Stimulated activated CD8-positive, alpha-beta memory T cell treated with anti-CD3 and anti-CD28 coated beads, Interleukin-12 subunit alpha, Interleukin-12 subunit beta, amount 100 ng/mL, for 1 hour (primary cell): ENCODE measurements around the gene MUC21.
"Not testable (repeated sequence)": the region's sequence is repeated elsewhere in the genome, so short reads cannot be mapped to it uniquely, and the experiment has no call there.

Source experiments
- DNase-seq: peaks from one replicate; pipeline ENCODE4 v3.0.0-alpha.2; 2020; ENCODE audit warnings: low read depth

The MUC21 gene

DNA sequence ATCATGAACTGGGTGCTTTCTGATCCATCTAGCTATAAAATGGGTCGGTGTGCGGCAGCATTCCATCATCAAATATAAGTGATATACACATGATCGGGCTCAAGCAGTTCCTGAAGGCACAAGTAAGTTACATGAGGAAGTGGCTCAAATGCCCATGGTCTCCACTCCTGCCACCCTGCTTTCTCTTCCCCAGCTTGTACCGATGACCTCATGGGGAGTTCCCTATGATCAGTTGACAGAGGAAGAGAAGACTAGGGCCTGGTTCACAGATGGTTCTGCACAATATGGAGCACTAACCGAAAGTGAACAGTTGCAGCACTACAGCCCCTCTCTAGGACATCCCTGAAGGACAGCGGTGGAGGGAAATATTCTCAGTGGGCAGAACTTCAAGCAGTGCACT, 14.3 kb upstream of the MUC21 start:
- not testable (repeated sequence) for DNase-seq

DNA sequence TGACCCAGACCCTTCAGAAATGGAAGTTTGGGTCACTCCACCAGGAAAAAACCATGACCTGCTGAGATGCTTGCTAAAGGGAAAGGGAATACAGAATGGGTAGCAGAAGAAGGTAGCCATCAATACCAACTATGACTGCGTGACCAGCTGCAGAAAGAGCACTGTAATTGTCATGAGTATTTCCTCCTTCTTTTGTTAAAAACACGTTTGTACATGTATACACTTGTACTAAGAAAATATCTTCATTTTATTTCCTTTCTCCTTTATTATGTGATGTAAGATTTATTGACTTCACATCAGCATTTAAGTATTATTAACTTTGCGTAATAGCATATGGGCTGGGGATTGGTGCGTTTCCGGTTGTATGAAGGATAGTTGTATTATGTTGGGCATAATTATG, 12.6 kb upstream of the MUC21 start:
- no peak for DNase-seq

DNA sequence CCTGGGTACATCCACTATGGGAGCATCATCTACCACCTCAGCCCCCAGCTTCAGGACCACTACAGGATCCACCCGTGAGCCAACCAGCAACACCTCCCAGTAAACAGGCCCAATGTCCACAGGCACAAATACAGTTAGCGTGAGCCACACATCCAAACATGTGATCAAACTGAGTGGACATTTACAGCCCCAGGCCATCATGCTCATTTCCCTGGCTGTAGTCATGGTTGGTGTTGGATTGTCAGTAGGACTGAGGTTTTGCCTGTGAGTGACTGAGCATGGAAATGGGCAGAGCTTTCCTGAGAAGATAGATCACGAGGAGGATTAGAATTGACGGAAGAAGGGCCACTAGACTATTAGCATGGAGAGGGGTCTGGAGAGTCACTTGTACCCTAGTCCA, 10.7 kb upstream of the MUC21 start:
- DNase-seq = no peak

DNA sequence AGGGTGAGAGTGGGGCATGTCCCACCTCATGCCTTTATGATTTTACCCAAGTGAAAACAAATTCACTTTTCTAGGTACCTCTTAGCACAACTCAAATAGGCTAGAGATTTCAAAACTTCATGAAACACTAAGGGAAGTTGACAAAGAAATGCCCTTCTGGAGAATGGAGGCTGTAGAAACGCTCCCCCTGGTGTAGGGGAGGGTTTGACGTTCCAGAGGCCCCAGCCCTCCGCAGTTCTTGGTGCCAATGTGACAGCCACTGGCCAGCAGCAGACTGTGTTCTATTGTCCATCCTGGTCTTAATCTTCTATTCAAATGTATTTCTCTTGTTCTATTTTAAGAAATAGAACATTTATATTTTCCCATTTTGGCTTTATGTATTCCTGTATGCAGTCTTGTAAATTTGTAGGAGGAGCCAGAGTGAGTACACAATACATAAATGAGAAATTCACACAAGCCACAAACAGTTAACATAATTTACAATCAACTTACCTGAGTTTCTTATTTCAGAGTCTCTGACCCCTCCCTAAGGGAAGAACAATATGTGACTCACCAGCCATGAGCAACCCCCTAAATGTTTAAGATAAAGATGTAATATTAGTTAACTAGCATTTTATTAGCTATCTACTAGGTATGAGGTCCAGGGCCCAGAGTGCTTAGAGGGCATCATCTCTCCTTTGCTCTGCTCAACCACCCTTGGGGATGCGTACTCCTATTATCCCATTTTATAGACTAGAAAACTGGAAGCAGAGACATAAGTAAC, 8.8 kb upstream of the MUC21 start:
- no peak for DNase-seq

DNA sequence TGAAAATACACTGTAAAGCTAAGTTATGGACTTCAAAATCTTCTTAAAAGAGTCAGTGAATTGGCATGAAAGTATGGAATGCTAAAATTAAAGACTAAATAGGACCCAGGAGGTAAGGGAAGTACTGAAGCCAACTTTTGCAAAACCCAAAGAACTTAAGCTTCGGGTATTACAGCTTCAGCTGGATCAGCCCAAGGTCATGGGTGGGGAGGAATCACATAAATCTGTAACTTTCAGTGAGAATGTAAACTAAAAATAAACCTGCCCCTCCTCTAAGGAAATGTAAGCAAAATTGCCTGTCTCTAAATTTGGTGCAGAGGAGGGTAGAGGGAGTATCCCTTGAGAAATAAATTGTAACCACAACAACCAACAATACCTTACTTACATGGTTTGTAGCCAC, 4.4 kb upstream of the MUC21 start:
- no peak for DNase-seq

DNA sequence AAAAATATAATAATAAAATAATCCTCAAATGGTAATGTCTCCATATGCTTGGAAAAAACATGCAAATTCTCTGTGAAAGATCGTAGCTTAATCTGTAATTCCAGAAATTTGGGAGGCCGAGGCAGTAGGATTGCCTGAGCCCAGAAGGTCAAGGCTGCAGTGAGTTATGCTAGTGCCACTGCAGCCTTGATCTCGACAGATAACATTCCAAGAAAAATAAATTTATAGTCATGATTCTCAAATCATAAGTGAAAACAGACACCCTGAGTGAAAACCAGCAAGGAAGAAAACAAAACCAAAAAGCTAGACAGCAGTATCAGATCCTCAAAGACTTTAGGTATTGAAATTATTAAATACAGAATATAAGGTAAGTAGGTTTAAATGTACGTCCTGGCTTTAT, 3.8 kb upstream of the MUC21 start:
- no peak for DNase-seq

DNA sequence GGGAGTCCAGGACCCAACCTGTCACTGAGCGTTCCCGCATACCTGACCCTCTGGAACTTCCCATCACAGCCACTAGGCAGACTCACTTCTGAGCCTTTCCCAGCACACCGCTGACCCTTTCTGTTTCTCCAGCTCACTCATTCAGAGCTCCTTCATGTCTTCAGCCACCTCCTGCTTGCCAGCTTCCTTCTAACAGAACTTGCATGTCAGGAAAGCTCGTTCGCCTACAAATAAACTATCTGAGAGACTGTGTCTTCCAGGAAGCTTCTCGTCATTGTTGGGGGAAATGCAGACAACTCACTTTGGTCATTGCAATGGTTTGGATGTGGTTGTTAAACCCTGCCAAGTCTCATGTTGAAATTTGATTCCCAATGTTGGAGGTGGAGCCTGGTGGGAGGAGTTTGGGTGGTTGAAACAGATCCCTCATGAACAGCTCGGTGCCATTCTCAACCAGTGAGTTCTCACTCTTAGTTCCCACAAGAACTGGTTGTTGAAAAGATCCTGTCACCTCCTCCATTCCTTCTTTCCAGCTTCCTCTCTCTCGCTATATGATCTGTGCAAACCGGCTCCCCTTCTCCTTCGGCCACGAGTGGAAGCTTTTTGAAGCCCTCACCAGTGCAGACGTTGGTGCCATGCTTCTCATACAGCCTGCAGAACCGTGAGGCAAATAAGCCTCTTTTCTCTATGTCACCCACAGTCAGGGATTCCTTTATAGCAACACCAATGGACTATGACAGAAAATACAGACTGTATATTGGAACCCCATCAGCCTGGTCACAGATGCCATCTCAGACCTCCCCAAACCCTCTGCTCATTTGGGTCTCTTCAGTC, 1.4 kb upstream of the MUC21 start:
- no peak for DNase-seq

DNA sequence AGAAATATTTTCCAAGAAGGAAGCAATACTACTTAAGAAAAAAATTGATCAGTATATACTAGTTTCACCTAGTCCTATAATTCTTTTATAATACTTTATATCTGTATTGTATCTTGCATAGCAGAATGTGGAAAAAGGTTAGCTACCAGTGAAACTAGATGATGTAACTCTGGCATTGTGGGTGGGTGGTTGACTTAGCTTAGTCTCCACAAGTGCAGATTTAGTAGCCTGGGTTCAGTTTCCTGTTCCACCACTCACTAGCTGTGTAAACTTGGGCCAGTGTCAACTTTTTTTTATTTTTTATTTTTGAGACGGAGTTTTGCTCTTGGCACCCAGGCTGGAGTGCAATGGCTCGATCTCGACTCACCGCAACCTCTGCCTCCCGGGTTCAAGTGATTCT, 2.0 kb downstream of the MUC21 start:
- no peak for DNase-seq

DNA sequence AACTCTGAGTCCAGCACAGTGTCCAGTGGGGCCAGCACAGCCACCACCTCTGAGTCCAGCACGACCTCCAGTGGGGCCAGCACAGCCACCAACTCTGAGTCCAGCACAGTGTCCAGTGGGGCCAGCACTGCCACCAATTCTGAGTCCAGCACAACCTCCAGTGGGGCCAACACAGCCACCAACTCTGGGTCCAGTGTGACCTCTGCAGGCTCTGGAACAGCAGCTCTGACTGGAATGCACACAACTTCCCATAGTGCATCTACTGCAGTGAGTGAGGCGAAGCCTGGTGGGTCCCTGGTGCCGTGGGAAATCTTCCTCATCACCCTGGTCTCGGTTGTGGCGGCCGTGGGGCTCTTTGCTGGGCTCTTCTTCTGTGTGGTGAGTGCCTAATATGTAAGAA, 3.8 kb downstream of the MUC21 start:
- no peak for DNase-seq

DNA sequence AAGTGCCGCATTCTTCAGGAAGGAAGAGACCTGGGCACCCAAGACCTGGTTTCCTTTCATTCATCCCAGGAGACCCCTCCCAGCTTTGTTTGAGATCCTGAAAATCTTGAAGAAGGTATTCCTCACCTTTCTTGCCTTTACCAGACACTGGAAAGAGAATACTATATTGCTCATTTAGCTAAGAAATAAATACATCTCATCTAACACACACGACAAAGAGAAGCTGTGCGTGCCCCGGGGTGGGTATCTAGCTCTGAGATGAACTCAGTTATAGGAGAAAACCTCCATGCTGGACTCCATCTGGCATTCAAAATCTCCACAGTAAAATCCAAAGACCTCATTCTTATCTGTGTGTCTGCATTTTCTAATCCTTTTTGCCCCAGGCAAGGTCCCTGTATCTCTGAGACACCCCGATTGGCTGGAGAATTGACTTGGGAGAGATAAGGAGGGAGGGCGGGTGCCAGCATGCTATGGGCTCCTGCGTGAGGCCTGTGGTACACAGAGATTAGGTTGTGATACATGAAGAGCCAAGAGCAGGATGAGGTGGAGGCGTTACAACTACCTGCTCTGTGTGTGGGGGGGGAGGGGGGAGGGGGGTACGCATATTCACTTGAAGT, 4.8 kb downstream of the MUC21 start:
- no peak for DNase-seq

DNA sequence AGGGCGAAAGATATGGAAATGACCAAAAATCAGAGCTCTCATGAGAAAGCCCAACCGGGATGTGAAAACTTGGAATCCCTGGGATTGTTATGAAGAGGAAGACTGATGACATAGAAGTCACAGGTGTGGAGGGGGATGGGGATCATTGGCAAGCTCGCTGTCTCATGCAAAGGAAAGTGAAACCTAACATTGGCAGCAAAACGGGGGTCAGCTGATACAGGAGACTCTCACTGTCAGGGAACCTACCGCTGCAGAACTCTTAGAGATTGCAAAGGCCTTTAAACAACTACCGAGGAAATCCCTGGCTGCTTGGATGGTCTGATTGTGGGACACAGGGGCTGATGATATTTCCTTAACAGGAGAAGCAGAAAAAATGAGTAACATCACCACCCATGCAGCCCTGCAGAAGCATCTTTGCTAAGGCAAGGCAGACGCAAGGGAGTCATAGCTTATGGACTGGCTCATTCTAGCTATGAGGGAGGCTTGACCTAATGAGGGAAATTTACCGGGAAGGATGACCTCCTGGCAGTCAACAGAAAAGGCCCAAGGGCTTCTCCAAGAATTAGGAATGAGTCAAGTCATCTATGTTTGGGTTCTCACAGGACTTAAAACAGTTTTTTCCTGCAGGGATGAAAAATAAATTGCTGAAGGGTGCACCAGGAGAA, 7.0 kb downstream of the MUC21 start:
- no peak for DNase-seq

DNA sequence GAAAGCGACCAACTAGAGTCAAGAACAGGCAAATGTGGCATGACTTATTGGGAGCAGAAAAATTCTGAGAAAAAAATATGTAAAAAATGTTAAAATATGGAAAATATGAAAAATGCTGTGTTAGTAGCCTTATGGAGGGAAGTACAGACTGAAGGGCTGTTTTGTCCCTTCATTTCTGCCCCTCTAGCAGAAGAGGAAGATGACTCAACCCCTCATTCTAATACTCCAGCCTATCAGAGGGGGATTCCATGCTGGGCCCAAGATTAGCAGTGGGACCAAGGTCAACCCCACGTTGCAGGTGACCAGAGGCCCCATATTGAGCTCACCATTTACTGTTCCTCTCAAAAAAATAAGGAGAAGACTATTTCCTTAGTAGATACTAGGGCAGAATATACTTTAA, 8.4 kb downstream of the MUC21 start:
- DNase-seq = no peak

DNA sequence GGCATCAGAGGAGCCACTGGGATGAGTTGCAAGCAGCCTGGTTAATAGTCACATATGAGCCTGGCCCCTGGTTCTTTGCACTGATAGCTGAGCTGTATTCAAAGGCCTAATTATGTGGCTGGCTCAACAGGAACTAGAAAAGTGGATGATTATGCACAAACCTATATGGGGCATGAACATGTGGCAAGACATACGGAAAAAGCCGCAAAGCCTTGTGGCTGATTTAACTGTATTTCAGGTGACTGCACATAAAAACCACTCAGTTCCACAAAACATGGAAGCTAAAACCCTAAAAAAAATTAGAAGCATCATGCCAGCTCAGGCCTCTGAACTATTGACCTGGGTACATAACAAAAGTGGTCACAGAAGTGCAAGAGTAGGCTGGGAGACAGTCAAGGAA, 13.8 kb downstream of the MUC21 start:
- no peak for DNase-seq

DNA sequence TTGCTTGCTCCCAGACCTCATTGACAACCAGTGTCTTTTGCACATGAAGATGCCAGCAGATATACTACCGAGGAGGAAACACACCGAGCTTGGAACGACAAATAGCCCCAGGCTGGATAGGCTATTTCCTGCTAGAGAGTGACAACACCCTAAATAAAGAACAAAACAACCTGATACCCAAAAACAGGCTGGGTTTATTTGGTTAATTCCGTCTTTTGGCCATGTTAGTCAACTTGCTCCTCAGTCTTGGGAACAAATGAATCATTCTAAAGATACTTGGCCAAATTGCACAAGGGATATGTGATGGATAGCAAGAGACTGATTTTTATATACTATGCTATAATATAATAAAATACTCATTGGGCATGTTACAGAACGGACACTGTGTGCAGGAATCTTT, 15.3 kb downstream of the MUC21 start:
- no peak for DNase-seq

DNA sequence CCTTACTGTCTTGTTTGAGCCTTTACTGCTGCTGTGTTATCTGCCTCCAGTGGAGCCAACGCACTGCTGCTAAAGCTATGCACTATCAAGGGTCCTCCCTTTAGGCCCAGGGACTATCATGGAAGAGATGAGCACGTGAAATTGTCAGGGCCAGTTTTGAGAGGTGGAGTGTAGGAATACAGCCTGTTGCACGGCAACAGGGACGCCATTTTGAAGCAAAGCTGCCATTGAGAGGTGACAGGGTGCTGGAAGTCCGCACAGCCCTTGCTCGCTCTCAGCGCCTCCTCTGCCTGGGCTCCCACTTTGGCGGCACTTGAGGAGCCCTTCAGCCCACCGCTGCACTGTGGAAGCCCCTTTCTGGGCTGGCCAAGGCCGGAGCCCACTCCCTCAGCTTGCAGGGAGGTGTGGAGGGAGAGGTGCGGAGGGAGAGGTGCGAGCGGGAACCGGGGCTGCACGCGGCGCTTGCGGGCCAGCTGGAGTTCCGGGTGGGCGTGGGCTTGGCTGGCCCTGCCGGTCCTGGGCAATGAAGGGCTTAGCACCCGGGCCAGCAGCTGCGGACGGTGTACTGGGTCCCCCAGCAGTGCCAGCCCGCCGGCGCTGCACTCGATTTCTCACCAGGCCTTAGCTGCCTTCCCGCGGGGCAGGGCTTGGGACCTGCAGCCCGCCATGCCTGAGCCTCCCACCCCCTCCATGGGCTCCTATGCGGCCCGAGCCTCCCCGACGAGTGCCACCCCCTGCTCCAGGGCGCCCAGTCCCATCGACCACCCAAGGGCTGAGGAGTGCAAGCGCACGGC, 16.7 kb downstream of the MUC21 start:
- DNase-seq = not testable (repeated sequence)

DNA sequence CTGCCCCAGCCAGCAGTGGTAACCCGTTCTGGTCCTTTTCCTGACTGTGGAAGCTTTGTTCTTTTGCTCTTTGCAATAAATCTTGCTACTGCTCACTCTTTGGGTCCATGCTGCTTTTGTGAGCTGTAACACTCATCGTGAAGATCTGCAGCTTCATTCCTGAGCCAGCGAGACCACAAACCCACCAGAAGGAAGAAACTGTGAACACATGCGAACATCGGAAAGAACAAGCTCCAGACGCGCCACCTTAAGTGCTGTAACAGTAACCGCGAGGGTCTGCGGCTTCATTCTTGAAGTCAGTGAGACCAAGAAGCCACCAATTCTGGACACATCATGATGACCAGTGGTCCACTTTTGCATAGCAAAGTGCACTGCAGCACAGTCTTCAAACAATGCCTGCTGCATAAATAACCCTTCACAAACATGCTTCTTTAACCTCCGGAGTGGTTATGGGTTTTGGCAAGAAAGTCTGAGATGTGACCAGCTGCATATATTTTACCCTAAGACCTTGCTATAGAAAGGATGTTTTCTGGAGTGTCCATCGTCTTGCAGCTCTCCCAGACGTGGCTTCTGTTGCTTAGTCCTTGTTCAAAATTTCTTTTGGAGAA, 17.9 kb downstream of the MUC21 start:
- no peak for DNase-seq

DNA sequence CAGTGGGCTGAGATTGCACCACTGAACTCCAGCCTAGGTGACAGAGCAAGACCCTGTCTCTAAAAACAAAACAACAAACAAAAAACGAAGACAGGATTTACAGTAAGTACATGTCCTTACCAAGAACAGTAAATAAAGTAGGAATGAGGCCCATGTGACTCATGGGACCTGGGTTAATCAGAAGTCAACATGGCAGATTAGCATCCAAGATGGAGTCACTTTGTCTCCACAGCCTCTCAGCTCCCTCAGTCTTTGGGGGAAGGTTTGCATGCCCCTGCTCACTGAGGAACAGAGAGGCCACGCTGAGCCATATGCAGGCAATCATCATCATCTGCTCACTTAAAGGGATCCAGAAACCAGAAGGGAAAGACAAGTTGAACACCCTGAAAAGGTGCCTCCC, 19.0 kb downstream of the MUC21 start:
- DNase-seq = no peak

DNA sequence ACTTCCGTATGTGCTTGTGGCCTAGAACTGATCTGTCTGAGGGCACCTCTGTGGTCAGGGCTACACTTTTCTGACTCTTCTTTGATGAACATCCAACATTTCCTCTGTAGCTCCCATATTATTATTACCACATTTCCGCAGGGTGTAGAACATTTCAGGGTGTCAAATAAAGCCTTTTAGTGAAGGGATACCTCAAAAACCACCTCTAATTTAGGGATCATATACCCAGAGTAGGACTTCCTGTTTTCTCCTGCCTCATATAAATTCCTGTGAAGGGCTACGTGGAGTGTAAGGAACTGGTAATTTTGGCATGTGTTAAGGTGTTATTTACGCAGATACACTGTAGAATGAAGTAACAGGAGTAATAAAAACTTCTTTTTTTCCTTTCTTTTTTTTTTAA, 21.3 kb downstream of the MUC21 start:
- no peak for DNase-seq

DNA sequence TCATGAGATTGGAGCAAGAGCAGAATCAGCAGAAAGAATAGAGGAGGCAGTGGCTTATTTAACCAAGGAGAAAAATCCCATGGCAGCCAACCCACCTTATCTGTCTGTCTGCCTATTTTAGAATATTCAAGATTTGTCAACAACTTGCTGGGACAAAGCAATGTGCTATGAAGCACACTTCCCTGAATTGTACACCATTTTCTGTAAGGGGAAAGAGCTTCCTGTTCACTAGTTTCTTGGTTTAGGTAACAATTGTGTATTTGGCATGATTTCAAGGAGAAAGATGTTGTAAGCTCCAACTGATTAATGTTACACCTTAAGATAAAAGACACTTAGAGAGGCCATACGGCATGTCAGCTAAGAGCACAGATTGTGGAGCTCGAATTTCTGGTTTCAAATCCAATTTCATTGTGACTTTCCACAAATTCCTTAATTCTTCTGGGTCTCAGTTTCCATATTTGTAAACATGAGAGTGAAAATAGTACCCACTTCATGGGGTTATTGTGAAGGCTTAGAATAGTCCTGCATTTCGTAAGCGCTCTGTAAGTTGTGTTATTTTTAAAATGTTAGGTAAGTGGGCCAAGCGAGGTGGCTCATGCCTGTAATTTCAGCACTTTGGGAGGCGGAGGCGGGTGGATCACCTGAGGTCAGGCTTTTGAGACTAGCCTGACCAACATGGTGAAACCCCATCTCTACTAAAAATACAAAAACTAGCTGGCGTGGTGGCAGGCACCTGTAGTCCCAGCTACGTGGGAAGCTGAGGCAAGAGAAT, 21.9 kb downstream of the MUC21 start:
- no peak for DNase-seq

DNA sequence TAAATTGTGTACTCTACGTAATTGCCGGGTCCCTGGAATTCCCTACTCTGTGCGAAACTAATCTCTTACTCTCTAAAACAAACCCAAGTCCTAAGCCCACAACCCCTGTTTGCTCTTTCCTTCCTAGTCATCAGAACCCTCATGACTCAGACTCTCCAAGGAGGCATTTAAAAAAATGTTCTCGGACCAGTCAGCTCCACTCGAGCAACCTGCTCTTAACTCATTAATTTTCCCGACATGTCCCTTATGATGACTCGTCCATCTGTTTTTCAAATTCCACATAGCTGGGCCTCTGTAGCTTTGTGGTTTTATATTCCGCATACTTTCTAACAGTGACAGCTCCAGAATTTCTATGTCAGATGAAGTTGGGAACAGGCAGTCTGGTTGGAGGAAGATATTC, 24.2 kb downstream of the MUC21 start:
- no peak for DNase-seq

DNA sequence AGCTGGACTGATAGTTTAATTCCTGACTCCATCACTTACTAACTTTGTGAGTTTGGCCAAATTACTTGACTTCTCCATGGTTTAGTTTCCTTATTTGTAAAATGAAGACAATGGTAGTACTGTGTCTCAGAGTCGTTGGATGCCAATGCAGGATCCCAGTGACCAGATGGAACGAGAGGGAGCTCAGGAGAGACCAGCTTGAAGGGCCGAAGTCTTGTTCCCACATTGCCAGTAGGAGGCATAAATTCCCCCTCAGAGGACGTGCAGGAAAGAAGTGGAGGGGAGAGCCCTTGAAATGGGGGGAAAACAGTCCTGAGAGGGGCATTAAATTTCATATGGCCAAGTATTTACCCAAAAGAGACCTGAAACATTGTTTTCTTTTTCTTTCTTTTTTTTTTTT, 24.6 kb downstream of the MUC21 start:
- DNase-seq = no peak
